K562 (cell line): ENCODE measurements around the gene MUC5B. TPM values are rescaled to one million over a fixed set of nuclear protein-coding genes. Genes with fewer than 3 reads are reported as not detected.

Source experiments
- ATAC-seq: fragments of 200-7000 bp; cut with Tn5 transposase; 3 replicates; pipeline ENCODE4 v1.9.1; 2020; ENCODE audit warnings: moderate library complexity
- BruUV-seq: library from RNA; stranded (reverse); fragments of 400-500 nt; replicated peaks from 2 replicates; lab custom pipeline; 2021; lab: Mats Ljungman, UMichigan
- CTCF ChIA-PET: fragments of 300-600 bp; formaldehyde crosslinking; extraction: SDS; loops from one replicate; lab custom pipeline; 2021; ENCODE audit warnings: low intra/inter-chr PET ratio; lab: Yijun Ruan, JAX
- POLR2A ChIA-PET: fragments of 300-600, 350-650 bp; sonication (Branson Sonifier 250); formaldehyde crosslinking; extraction: SDS; loops from one replicate; lab custom pipeline; 2021; ENCODE audit warnings: antibody characterized with exemption, inconsistent platforms; lab: Yijun Ruan, JAX
- DNase-seq, 4 experiments: peaks; one replicate each; pipeline versions ENCODE4 v3.0.0 to v3.0.0-alpha.2; 2011 to 2018; ENCODE audit warnings: low spot score in 3 of 4, mixed read lengths in 3 of 4; ENCODE audit errors: extremely low read depth in 1 of 4
- FAIRE-seq: peaks from 2 replicates; lab custom pipeline; 2011; peaks lifted over from hg19 to GRCh38; lab: Jason Lieb, UNC
- H2AFZ ChIP-seq: 2 replicates; pipeline ENCODE4 v1.6.0; 2011; ENCODE audit warnings: low read depth, low read length, control low read depth, inconsistent platforms
- H3K27ac ChIP-seq: fragments of 200-600 bp; 3 replicates; pipeline ENCODE4 v1.8.0; 2011; ENCODE audit warnings: low read depth, mild to moderate bottlenecking, control low read depth, inconsistent platforms, low read length, moderate library complexity, mixed read lengths; ENCODE audit errors: extremely low read depth
- H3K27me3 ChIP-seq, 2 experiments: fragments of 300-600 bp in 1 of 2; 2 replicates in 1 of 2; 3 replicates in 1 of 2; pipeline versions ENCODE4 v1.6.0 to v1.8.0; 2011; ENCODE audit warnings: inconsistent platforms in 2 of 2, low read length in 2 of 2, mild to moderate bottlenecking in 1 of 2, mixed read lengths in 1 of 2, moderate library complexity in 1 of 2; ENCODE audit not compliant: control insufficient read depth in 2 of 2, insufficient read depth in 2 of 2
- H3K36me3 ChIP-seq: fragments of 300-600 bp; 3 replicates; pipeline ENCODE4 v1.8.0; 2011; ENCODE audit warnings: mild to moderate bottlenecking, low read length, inconsistent platforms; ENCODE audit not compliant: control insufficient read depth, insufficient read depth
- H3K4me1 ChIP-seq, 2 experiments: fragments of 200-600 bp in 1 of 2; replicated peaks in 1 of 2; 2 replicates in 1 of 2; 3 replicates in 1 of 2; pipeline versions ENCODE4 v1.5.1 to v1.8.0; 2011; ENCODE audit warnings: inconsistent platforms in 2 of 2, low read length in 2 of 2, mild to moderate bottlenecking in 1 of 2, mixed read lengths in 1 of 2, moderate library complexity in 1 of 2; ENCODE audit not compliant: control insufficient read depth in 2 of 2, insufficient read depth in 2 of 2
- H3K4me2 ChIP-seq: 2 replicates; pipeline ENCODE4 v1.6.1; 2011; ENCODE audit warnings: low read length, control low read depth, inconsistent platforms, mixed read lengths; ENCODE audit not compliant: insufficient read depth
- H3K4me3 ChIP-seq: fragments of 200-600 bp; sonication (generic), shearing (Covaris generic); 2 replicates; pipeline ENCODE4 v1.5.1; 2016; ENCODE audit warnings: control low read depth, inconsistent platforms
- H3K79me2 ChIP-seq: fragments of 200-600 bp; 3 replicates; pipeline ENCODE4 v1.8.0; 2011; ENCODE audit warnings: low read length, inconsistent platforms; ENCODE audit not compliant: control insufficient read depth, insufficient read depth
- H3K9ac ChIP-seq, 2 experiments: 2 replicates each; pipeline versions ENCODE4 v1.6.0 to v1.6.1; 2011; ENCODE audit warnings: low read depth in 2 of 2, low read length in 2 of 2, control low read depth in 1 of 2, inconsistent platforms in 1 of 2, mild to moderate bottlenecking in 1 of 2, mixed read lengths in 1 of 2; ENCODE audit not compliant: insufficient read depth in 1 of 2
- H3K9me1 ChIP-seq: one replicate; pipeline ENCODE4 v1.6.0; 2011; ENCODE audit warnings: inconsistent platforms, mild to moderate bottlenecking, low read length, moderate library complexity; ENCODE audit not compliant: control insufficient read depth, insufficient read depth
- H3K9me3 ChIP-seq: replicated peaks from 2 replicates; pipeline ENCODE4 v1.5.1; 2011; ENCODE audit warnings: low read depth, low read length, inconsistent platforms; ENCODE audit not compliant: control insufficient read depth, insufficient read depth
- H4K20me1 ChIP-seq: replicated peaks from 2 replicates; pipeline ENCODE4 v1.6.1; 2011; ENCODE audit warnings: low read length, inconsistent platforms, mixed read lengths; ENCODE audit not compliant: control insufficient read depth, insufficient read depth
- BACH1 ChIP-seq: fragments of 200-800 bp; sonication (Bioruptor generic); IDR thresholded peaks from 2 replicates; pipeline ENCODE4 v1.6.1; 2016; ENCODE audit warnings: missing genetic modification characterization, missing compliant biosample characterization
- CLOCK ChIP-seq: fragments of 250-450 bp; sonication (Bioruptor Pico); IDR thresholded peaks from 2 replicates; pipeline ENCODE4 v1.4.0; 2020; ENCODE audit warnings: mild to moderate bottlenecking, moderate library complexity, borderline replicate concordance
- DMBX1 ChIP-seq: fragments of 250-450 bp; sonication (Bioruptor Pico); IDR thresholded peaks from 2 replicates; pipeline ENCODE4 v1.8.0; 2022; ENCODE audit warnings: inconsistent platforms, mild to moderate bottlenecking, moderate library complexity, borderline replicate concordance
- LCOR ChIP-seq: sonication (generic); formaldehyde crosslinking; IDR thresholded peaks from 2 replicates; pipeline ENCODE4 v1.8.0; 2022; ENCODE audit warnings: mild to moderate bottlenecking, missing genetic modification reagents
- SP1 ChIP-seq: sonication (generic); formaldehyde crosslinking; IDR thresholded peaks from 2 replicates; pipeline ENCODE4 v1.8.1; 2022; ENCODE audit warnings: mild to moderate bottlenecking, missing genetic modification reagents
- ZNF436 ChIP-seq: fragments of 250-450, 450-650 bp; sonication (Bioruptor Pico); formaldehyde crosslinking; IDR thresholded peaks from 2 replicates; pipeline ENCODE4 v1.7.0; 2020; ENCODE audit warnings: mild to moderate bottlenecking
- WGBS: fragments of 100-300 bp; shearing (Covaris generic); methylation state at CpG from one replicate; pipeline ENCODE4 v1.1.6; 2016; ENCODE audit warnings: low coverage, mixed read lengths; ENCODE audit not compliant: insufficient coverage; ENCODE audit errors: missing lambda C conversion rate; 5-methylcytosine and 5-hydroxymethylcytosine counted together
- in situ Hi-C: fragments of 300-500 bp; cut with MboI; formaldehyde crosslinking; loops from 4 replicates; pipeline ENCODE4 v1.15.0; 2018; ENCODE audit warnings: inconsistent platforms, mixed read lengths
- intact Hi-C: fragments of 100-400 bp; cut with micrococcal nuclease; formaldehyde crosslinking; loops from 2 replicates; pipeline ENCODE4 v1.14.2; 2022
- polyA plus RNA-seq, 8 experiments: library from polyadenylated mRNA; depleted of rRNA in 4 of 8; stranded (reverse) in 5 of 8; unstranded in 3 of 8; fragments of >200 nt; fragmentation: Nextera tagmentation in 2 of 8; fragmentation: Illumina TruSeq in 1 of 8; extraction: Ambion mirVana in 2 of 8; extraction: Trizol in 1 of 8; gene quantifications; 2 replicates each; pipeline versions ENCODE4 v1.2.1 to v1.2.3, GENCODE V29; 2011 to 2014; ENCODE audit warnings: inconsistent platforms in 1 of 8, missing spikeins in 1 of 8
- total RNA-seq, 7 experiments: library from RNA; depleted of rRNA in 6 of 7; stranded (reverse); fragments of >200 nt in 6 of 7; fragmentation: Illumina TruSeq in 2 of 7; extraction: Trizol in 2 of 7; gene quantifications; 2 replicates each; pipeline versions ENCODE4 v1.2.1 to v1.2.3, GENCODE V29; 2011 to 2021; ENCODE audit warnings: low replicate concordance in 1 of 7

Gene MUC5B
- total and polyA plus RNA-seq, 9 of the 15 experiments (the other 6 are each of a cell fraction or from before 2014, with no cell fraction given), result 0.04 to 0.95 TPM; not detected in 7

GRCh38 chr11:1285316-1285744, 62.5 kb downstream of the MUC5B start (continued):
- TF ChIP-seq LCOR, result no peak

- in situ Hi-C loops, result no loop called here
- Histone ChIP-seq H3K9ac (no peak overlapping the region), H3K4me2 (no peak overlapping the region), H3K4me3 (no peak overlapping the region), H3K36me3 (peaks cover 68% of the 10 kb centered on the region; the same call in 1 of the 3 replicates), H3K27ac (no peak overlapping the region), H3K9me1 (no peaks in the 10 kb centered on the region), H3K9me3 (peaks cover 2% of the 10 kb centered on the region; the same call in 1 of the 2 replicates), H3K4me1 (peaks cover 0 to under 1% of the 10 kb centered on the region in 2 experiments; a peak in 1 of 5 replicates), H2AFZ (no peak overlapping the region), H3K79me2 (no peaks in the 10 kb centered on the region), H3K27me3 (no peaks in the 10 kb centered on the region), H4K20me1 (no peaks in the 10 kb centered on the region)
- DNase-seq (no peak), FAIRE-seq (no peak), ATAC-seq (no peak)
- intact Hi-C loops, result no loop called here
- BruUV-seq, result no TSS peak
- POLR2A ChIA-PET, result no interaction called here
- no peak for TF ChIP-seq ZNF436
- no peak for TF ChIP-seq SP1 (CRISPR knock-in tag)
- TF ChIP-seq CLOCK (CRISPR knock-in tag), result no peak
- no peak for TF ChIP-seq DMBX1
- no peak for TF ChIP-seq BACH1 (tag)
- 96% methylated on average over 9 of the region's 17 CpGs for WGBS
- CTCF ChIA-PET, result no interaction called here
Observed at GRCh38 chr11:1285876-1286275, 63.0 kb downstream of the MUC5B start.
